ENCODE measurements around the gene LPCAT1.
"Not testable (repeated sequence)": the region's sequence is repeated elsewhere in the genome, so short reads cannot be mapped to it uniquely, and the experiment has no call there.

The LPCAT1 gene, protein sequence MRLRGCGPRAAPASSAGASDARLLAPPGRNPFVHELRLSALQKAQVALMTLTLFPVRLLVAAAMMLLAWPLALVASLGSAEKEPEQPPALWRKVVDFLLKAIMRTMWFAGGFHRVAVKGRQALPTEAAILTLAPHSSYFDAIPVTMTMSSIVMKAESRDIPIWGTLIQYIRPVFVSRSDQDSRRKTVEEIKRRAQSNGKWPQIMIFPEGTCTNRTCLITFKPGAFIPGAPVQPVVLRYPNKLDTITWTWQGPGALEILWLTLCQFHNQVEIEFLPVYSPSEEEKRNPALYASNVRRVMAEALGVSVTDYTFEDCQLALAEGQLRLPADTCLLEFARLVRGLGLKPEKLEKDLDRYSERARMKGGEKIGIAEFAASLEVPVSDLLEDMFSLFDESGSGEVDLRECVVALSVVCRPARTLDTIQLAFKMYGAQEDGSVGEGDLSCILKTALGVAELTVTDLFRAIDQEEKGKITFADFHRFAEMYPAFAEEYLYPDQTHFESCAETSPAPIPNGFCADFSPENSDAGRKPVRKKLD

DNA sequence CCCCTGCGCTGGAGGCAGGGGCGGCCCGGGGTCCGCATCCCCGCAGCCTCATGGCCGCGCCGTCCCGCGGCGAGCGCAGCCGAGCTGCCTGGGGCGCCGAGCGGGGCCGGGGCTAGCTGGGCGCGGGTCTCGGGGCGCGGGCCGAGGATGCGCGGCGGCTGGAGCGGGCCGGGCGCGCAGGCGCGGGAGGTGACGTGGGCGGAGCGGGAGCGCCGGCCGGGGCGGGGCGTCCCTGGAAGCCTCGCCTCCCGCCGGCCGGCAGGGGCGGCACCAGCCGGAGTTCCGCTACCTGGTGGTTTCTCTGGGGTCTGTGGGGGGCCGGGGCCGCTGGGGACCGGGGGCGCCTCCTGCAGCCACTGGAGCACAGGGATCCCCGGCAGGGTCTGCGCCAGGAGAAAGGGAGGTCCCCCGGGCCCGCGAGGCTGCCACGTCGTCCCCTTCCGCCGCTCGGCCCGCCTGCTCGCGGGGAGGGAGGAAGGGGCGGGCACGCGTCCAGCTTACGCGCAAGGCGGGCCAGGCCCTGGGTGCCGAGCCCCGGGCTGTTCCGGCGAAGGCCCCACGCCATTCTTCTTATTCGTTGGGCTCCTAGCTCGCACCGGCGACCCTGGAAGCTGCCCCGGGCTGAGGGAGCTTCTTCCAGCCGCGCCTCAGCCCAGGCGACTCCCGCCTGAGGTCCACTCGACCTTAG lies at the start of gene LPCAT1:
TSS of gene LPCAT1 (minus strand) at position 168 of the 688 bp plus-strand sequence. CDS start at position 52, 116 bp downstream.
- peak; percentile 51 for DNase-seq (ENCODE audit: low read depth)

DNA sequence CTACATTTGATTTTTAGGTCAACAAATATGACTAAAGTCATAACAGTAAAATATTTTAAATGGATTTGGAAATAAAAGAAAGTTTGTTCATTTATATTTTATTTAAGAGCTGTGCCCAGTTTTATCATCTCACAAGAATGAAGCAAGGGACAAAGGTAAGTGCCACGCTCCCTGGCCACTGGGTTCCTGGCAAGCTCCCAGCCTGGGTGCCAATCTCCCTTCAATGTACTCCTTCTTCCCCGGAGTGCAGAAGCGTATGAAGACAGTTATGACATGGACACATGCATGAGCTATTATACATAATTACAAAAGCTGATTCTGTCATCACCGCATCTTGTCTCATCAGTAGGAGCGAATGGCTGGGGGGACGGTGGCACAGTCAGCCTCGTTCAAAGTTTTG lies 48.1 kb upstream of the LPCAT1 start:
- DNase-seq (ENCODE audit: low read depth) = not testable (repeated sequence)

DNA sequence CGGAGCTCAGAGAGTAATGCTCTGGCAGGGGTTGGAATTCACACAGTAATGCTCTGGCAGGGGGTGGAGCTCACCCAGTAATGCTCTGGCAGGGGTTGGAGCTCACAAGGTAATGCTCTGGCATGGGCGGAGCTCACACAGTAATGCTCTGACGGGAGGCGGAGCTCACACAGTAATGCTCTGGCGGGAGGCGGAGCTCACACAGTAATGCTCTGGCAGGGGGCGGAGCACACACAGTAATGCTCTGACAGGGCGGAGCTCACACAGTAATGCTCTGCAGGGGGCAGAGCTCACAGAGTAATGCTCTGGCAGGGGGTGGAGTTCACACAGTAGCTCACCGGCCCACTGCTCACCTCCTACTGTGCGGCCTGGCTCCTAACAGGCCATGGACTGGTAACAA lies 47.2 kb upstream of the LPCAT1 start:
- DNase-seq (ENCODE audit: low read depth) = no peak

DNA sequence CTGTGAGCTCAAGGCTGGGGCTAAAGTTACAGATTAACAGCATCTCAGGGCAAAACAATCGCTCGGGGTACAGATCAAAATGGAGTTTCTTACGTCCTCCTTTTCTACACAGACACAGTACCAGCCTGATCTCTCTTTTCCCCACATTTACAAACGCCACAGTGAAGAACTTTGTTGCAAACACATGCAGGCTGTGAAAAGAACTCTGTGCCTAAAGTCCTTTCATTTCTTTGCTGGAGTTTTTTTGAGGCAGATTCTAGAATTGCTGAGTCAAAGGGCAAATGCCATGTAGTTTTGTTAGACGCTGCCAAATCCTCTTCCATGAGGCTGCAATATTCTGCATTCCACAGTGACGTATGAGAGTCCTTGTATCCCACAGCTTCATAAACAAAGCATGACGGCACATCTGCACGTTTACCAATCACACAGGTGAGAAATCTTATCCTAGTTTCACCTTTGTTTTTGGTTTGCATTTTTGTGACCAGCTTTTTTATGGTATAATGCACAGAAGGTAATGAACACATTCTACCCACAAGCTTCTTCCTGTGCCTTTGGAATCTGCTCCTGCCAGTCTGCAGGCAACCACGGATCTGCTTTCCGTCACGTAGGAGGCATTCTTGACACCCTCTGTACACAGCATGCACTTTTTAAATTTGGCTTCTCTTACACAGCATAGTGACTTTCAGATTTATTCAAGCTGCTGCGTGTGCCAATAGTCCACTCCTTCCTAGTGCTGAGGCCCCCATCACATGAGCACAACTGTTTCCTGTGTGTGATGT lies 44.6 kb upstream of the LPCAT1 start:
- DNase-seq (ENCODE audit: low read depth) = no peak

DNA sequence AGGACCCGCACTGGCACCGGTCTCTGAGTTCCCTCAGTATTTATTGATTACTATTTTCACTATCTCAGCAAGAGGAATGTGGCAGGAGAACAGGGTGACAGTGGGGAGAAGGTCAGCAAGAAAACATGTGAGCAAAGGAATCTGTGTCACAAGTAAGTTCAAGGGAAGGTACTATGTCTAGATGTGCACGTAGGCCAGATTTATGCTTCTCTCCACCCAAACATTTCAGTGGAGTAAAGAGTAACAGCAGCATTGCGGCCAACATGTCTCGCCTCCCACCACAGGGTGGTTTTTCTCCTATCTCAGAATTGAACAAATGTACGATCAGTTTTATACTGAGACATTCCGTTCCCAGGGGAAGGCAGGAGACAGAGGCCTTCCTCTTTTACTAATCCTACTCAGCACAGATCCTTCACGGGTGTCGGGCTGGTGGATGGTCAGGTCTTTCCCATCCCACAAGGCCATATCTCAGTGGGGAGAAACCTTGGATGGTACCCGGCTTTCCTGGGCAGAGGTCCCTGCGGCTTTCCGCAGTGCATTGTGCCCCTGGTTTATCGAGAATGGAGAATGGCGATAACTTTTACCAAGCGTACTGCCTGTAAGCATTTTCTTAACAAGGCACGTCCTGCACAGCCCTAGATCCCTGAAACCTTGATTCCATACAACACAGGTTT lies 43.9 kb upstream of the LPCAT1 start:
- DNase-seq (ENCODE audit: low read depth) = not testable (repeated sequence)

DNA sequence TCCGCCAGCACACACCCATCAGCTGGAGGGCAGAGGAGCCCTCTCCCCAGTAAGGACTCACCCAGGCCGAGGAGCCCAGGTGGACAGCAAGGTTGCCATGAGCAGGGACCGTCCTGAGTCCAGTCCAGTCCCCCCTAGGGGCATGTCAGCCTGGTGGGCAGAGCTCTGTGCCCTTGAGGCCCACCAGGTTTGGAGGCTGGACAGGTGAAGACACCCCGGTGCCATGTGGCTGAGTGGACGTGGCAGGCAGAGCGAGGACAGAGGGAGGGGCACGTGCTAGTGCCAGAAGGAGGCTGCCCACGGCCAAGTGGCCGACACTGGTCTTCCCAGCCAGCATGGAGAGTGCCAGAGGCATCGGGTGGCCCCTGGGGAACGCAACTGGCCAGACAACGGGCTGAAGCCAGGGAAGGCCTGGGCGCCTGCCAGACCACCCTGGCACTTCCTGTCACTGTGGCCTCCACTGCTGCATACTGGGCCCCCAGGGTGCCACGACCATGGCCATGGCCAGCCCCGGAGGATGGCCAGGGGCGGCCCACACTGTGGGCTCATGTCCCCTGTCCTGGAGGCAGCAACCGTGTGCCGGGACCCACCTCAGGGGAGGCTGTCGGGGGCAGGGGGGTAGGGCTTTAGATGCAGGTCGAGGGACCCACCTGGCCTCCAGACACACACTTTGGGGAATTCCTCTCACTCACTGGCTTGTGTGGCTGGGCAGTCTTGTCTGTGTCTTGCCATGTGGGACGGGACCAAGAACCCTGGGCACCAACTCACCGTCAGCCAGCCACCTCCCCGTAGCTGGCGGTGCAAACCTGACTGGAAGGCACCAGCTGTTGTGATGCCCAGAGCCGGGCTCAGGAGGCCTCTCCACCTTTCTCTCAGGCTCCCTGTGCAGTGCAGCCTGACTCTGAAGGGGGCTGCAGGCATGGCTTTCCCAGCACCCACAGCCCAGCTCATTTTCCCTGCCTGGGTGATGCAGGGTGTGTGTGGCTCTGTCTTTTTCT lies 42.3 kb upstream of the LPCAT1 start:
- DNase-seq (ENCODE audit: low read depth) = no peak

DNA sequence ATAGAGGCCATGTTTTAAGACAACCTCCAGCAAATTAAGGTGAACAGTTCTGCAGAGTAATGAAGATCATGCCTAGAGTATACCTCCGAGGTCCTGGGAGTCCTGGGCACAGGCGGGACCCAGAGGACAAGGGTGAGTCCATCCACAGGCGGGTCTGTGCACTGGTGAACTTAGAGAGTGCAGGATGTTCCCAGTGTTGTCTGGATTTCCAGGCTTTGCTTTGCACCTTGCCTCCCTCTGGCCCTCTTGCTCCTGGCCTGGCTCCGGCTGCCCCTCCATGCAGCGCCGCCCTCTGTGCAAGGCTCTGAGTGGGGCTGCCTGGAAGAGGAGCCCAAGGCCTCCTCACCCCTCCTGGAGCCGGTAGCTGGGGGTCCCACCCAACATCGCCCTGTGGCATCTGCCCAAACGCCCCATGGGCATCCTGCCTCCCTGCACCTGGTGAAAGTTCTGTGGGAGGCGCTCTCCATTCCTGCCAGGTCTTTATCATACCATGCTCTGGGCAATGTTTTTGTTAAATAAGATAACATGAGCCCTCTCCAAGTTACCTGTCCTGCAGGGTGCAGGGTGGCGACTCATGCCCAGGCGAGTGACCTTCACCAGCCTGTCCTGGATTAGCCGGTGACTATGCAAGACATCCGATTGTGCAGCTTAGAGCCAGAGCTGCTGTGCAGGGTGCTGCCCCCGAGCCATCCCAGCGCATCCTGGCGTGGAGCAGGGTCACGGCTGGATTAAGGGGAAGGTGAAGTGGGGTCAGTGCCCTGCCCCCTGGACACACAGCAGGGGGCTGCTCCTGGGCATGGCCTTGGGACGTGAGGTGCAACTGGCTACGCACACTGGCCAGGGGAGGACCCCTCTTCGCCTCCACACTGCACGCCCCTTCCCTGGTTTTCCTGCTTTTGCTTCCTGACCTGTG lies 41.3 kb upstream of the LPCAT1 start:
- no peak for DNase-seq (ENCODE audit: low read depth)

DNA sequence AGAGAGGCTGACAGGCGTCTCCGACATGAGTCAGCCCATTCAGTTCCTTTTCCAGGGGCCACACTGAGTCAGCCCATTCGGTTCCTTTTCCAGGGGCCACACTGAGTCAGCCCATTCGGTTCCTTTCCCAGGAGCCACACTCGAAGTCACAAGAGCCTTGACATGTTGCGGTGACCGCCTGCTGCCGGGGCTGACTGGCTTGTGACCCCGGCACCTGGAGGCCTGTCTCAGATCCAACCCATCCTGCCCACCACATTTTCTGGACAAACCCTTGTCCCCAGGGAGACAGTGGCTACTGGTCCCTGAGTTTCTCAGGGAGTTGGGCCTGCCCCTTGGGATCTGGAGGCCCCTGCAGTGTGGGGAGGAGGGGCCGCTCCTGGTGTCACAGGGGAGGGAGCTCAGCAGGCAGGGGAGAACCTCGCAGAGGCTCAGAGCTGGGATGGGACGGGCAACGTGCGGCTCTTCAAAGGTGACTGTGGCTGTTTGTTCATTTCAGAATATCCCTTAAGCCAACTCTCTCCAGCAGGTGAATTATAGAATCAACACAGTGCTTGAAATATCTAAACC lies 40.5 kb upstream of the LPCAT1 start:
- DNase-seq (ENCODE audit: low read depth) = no peak

DNA sequence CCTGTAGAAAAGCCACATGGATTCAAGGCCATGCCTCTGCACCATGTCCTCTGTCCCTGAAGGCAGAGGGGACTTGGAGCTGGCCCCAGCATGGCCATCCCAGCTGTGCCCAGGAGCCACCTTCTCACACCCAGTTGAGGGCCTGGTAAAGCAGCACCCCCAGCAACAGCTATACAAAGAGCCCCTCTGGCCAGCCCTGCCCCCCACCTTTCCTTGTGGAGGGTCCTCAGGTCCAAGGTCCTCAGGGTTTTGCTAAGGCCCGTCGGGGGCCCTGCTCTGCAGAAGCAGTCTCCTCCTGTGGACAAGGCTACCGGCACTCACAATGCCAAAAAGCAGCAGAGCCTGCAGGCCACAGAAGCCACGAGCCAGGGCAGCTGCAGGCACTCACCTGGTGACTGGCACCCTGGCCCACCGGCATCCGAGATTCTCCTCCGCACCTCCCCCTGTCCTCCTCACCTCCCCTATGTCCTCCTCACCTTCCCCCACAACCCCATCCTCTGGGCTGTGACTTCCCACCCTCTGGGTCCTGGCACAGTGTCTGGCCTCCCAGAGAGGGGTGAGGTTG lies 39.9 kb upstream of the LPCAT1 start:
- DNase-seq (ENCODE audit: low read depth) = no peak

DNA sequence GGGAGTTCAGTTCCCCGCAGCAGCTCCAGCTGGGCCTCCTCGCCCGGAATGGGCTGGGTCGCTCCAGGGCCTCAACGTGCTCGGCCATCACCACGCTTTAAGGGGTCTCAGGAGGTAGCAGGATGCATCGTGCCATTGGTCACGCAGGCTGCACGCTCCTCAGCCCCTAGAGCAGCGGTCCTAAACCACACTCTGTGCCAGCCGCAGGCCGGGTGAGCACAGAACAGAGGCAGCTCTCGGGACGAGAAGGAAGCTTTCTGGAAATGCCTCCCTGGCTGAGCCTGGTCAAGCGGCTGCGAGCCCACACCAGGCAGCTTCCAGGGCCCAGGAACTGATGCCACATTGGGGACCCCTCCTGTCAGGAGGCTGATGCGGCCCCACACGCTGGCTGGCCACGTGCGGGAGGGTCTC lies 39.3 kb upstream of the LPCAT1 start:
- DNase-seq (ENCODE audit: low read depth) = no peak

DNA sequence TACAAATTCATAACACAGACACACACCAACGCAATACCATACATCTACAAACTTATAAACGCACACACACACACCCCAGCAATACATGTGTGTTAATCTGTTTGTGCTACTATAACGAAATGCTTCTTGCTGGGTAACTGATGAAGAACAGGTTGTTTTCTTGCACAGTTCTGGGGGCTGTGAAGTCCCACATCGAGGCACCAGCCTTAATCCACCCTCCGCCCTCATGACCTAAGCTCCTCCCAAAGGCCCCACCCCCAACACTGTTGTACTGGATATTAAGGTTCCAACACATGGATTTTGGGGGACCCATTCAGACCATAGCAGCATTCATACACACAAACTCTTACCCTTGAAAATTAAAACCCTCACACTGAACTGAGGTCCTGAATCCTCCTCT lies 38.8 kb upstream of the LPCAT1 start:
- DNase-seq (ENCODE audit: low read depth) = no peak

DNA sequence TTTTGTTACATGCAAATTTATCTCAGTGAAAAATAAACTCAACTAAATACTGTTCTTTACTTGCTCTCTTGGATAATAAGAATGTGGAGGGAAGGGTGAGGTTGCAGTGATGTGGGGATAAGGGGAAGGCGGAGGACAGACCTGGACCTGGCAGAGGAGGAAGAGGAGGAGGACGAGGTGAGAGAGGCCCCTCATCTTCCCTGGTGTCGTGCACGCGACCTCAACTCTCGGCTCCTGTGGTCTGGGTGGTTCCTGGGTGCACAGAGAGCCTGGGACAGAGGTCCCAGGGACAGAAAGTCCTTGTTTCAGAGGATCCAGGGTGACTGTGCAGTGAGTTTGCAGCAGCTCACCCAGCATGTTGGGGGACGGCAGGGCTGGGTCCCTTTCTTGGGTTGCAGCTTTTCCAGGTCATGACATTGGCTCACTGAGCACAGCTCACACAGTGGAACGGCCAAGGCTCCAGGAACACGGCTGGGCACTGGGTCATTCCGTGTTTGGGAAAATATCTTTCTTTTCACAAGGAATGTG lies 37.7 kb upstream of the LPCAT1 start:
- DNase-seq (ENCODE audit: low read depth) = no peak

DNA sequence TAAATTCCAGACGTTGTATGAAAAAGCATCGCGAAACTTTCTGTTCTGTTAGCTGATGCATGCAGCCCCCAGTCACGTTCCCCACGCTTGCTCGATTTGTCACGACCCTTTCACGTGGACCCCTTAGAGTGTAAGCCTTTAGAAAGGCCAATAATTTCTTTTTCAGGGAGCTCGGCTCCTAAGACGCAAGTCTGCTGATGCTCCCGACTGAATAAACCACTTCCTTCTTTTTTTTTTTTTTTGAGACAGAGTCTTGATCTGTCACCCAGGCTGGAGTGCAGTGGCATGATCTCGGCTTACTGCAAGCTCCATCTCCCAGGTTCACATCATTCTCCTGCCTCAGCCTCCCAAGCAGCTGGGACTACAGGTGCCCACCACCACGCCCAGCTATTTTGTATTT lies 36.7 kb upstream of the LPCAT1 start:
- DNase-seq (ENCODE audit: low read depth) = not testable (repeated sequence)

DNA sequence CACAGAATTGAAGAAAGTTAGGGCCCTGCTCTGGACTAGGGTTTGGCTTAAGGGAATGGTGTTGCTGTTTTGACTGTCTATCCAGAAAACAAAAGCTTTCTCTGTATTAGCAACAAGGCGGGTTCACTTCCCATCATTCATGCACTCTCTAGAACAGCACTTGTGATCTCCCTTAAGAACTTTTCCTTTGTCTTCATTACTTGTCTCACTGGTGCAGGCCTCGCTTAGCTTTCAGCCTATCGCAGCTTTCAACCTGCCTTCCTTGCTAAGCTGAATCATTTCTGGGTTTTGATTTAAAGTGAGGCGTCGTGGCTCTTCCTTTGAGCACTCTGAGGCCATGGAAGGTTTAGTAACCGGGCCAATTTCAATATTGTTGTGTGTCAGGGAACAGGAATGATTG lies 35.2 kb upstream of the LPCAT1 start:
- DNase-seq (ENCODE audit: low read depth) = no peak

DNA sequence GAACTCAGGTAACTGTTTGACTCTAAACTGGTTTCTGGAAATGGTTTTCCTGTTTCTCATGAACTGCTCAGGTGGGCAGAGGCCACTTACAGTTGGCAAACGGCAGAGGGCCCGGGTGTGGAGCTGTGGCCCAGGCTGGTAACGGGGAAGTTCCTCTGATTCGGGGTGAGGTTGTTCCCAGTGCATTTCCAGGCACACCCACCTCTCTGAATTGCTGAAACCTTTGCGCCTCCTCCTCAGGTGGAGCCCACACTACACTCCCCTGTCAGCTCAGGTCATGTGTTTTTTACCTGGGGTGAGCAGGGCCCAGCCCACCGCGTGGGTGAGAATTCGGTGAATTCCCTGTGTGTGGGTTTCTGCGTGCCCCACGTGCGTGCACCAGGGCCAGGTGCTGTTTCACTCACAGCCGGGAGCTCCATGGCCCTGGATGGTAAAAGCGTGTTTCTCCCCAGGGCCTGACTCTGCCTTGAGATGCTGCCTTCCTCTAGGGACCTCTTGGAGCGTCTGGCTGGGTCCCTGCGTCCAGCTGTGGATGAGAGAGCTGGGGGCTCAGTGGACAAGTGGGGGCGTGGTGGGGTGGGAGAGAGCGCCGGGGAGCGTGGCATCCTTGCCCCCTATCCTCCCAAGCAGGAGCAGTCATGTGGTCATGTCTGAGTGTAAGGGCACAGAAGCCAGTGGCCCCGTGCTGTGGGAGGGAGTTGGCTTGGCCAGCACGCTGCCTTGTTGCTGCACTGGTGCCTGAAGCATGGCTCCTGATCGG lies 33.5 kb upstream of the LPCAT1 start:
- DNase-seq (ENCODE audit: low read depth) = no peak

DNA sequence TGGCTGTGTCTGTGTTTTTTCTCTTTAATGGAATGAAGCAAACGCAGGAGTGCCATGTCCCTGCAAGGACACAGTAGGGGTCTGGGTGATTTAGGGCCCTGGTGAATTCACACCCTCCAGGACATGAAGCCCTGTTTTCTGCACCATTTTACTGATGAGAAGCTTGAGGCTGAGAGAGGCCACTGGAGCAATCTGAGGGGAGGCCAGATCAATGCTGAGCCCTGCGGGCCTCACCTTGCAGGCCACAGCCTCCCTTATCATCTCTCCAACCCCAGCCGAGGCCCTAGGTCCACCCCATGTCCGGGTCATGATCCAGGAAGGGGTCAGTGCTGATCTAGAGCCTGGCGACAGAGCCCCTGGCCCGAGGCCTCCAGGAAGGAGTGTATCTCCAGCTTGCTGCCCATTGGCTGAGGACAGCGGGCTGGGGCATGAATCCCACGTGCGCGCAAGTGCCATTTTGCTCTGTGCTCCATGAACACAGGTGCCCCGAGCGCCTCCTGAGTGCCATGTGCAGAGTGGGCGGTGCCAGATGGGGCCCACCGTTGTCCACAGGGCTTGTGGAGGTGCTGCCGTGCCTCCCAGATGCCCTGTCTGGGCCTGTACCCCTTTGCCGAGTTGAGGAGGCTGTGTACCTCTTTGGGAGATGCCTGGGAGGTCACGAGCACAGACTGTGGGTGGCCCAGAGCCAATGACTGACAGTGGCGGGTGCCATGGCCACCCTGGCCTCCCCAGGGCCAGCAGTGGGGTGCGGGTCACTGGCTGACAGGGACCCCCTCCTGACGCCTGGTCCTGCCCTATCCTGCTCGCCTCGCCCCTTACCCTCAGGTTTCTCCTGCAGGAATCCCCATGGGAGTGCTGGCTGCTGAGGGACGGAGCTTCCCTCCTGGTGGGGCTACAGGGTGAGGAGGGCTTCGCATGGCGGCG lies 32.3 kb upstream of the LPCAT1 start:
- no peak for DNase-seq (ENCODE audit: low read depth)
